GM12865 (cell line): ENCODE measurements around the gene UGCG.

ENCODE experiments used
- DNase-seq: peaks from one replicate; pipeline ENCODE4 v3.0.0; 2010; ENCODE audit warnings: low read depth
- H3K4me3 ChIP-seq: 2 replicates; pipeline ENCODE4 v1.5.1; 2011; ENCODE audit warnings: mild to moderate bottlenecking, low read depth, low read length, control low read depth
- CTCF ChIP-seq: IDR thresholded peaks from 2 replicates; pipeline ENCODE4 v1.5.1; 2011; ENCODE audit warnings: low read length, control low read depth, low read depth, inconsistent platforms; ENCODE audit not compliant: insufficient read depth; ENCODE audit errors: missing control alignments

UGCG gene

DNA sequence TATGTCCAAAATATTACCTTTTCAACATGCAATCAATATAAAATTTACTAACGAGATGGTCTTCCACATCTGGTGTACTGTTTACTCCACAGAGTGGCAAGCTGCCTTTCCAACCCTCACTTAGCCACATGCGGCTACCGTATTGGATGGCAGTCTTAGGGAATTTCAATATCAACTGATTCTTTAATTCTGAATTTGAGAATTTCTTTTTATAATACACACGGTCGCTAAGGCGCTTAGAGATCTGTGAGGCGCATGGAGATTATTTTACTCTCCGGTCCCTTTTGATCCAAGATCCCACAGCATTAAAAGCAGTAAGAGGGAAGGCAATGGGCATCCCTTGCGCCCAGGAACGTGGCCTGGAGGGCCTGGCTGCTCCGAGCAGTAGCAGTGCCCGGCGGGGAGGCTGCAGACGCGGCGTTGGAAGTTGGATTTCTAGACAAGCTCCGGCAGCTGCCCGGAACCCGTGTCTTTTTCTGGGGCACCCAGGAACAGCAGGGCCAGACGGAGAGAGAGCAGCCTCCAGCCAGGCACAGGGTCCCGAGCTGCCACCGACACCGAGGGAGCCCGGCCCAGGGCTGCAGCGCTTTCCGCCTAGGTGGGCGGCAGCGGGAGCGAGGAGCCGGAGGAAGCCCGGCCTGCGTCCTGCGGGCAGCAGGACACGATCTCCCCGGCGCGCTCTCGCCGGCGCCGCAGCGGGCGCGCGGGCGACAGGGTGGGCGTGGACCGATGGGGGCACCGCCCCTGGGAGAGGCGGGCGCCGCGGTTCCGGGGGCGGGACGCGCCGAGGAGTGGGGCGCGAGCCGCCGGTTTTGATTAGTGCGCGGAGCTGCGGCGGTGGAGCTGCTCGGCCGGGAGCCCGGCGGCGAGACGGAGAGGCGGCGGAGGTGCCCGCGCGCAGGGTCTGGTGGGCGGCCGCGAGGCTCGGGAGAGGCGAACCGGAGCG, at the start of gene UGCG:
Gene UGCG (plus strand): TSS at position 819 of the 946 bp plus-strand sequence. CDS start 402 bp downstream, outside the sequence.
- no peak for TF ChIP-seq CTCF
- peak within 1 kb of the TSS; percentile 81 for H3K4me3 ChIP-seq
- DNase-seq, result peak; percentile 94

DNA sequence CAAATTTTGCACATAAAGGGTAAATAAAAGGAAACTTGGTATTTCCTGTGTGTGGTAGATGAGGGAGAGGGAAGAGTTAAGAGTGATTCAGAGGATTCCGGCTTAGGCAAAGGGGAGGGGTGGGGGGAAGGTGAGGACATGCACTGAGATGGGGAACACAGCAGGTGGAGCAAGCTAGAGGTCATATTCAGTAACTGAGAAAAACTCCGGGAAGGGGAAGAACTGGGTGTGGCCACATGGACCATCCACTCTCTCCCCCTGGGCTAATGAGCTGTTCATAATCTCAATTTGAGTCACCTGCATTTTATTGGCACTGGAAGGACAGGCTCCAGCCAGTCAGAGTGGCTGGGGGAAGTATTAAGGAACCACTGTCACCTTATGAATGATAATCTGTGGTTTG, 45.1 kb upstream of the UGCG start:
- no peak for DNase-seq
- no peak for TF ChIP-seq CTCF
- no peak overlapping the region for H3K4me3 ChIP-seq

DNA sequence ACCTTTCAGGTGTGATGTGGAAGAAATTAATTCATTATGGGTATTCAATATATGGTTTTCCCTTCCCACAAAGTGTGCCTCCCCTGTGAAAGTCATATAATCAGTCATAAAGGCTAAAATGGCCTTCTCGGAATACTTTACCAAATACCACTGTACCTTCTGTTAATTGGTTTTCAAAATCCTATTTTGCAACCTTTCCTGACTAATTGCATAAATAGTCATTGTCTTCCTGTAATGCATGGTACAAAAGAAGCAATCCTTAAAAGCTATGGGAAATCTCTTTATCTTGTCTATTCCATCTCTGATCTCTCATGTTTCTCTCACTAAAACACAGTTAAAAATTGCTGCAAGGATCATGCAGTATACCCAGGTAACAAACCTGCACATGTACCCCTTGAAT, 44.3 kb upstream of the UGCG start:
- no peak for TF ChIP-seq CTCF
- H3K4me3 ChIP-seq, result no peak overlapping the region
- no peak for DNase-seq

GRCh38 chr9:111853450-111853827, 43.2 kb upstream of the UGCG start:
- no peak for DNase-seq
- no peak overlapping the region for H3K4me3 ChIP-seq
- TF ChIP-seq CTCF, result no peak

DNA sequence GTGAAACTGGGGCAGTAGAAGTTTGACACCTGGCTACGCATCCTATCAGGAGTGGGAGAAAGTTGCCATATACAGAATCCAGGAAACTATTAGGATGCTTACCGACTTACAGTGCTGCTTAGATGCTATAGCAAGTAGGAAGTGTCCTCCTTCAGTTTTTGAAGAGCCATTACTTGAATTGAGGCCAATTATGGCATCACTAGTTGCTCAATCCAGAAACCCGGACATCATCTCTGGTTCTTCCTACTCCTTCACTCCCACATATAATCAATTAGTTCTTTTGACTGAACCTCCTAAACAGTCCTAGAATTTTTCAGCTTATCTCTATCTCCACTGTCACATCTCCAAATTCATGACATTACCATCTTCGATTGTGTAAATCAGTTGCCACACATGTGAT, 41.8 kb upstream of the UGCG start:
- TF ChIP-seq CTCF, result no peak

DNA sequence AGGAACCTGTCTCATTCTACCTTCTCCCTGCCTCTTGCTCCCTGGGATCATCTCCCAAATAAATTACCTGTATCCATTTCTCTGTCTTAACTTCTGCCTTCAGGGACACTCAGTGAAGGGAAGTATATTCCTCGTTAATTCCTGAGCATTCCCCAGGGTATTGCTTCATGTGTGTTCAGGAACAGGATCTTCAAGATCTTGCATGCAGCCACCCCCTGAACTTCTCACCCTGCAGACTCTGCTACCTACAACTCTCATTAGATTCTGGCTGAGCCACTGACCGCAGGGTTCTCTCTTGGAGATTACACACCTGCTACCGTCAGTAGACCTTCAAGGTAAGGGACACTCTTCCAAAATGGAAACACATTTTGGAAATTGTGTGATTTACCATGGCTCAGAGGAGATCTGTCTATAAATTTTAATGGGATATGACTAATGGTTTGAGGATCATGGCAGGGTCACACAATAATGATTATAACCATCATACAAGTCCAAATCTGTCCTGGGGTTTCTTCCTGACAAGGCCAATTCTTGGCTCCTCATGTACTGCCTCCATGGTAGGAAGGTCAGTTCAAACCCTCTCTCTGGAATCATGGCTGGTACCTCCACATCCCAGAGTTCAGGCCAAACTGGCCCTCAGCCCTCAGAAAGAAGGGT, 38.9 kb upstream of the UGCG start:
- DNase-seq, result no peak
- no peak overlapping the region for H3K4me3 ChIP-seq
- TF ChIP-seq CTCF, result no peak

More for the DNA sequence above, 41.8 kb upstream of the UGCG start:
- no peak overlapping the region for H3K4me3 ChIP-seq
- DNase-seq, result no peak
